Mesothelial cell of epicardium (in vitro differentiated cells): ENCODE measurements around the gene PHF21A. TPM values are rescaled to one million over a fixed set of nuclear protein-coding genes. Genes with fewer than 3 reads are reported as not detected.

Source experiments
- DNase-seq, 2 experiments: peaks; one replicate each; pipeline ENCODE4 v3.0.0; 2021; ENCODE audit warnings: low spot score in 2 of 2; ENCODE audit not compliant: unreplicated experiment in 2 of 2
- H3K27ac Mint-ChIP-seq: 2 replicates; pipeline ENCODE4 v1.8.0; 2021; ENCODE audit warnings: mixed read lengths
- H3K27me3 Mint-ChIP-seq: 2 replicates; pipeline ENCODE4 v1.8.0; 2021; ENCODE audit warnings: low read depth, mixed read lengths
- H3K36me3 Mint-ChIP-seq: 2 replicates; pipeline ENCODE4 v1.8.0; 2021; ENCODE audit warnings: mixed read lengths
- H3K4me1 Mint-ChIP-seq: 2 replicates; pipeline ENCODE4 v1.8.0; 2021; ENCODE audit warnings: mixed read lengths
- H3K4me3 Mint-ChIP-seq: 2 replicates; pipeline ENCODE4 v1.8.0; 2021; ENCODE audit warnings: mild to moderate bottlenecking, moderate library complexity, mixed read lengths
- H3K9me3 Mint-ChIP-seq: 2 replicates; pipeline ENCODE4 v1.8.0; 2021; ENCODE audit warnings: mixed read lengths
- total RNA-seq: library from RNA; stranded (reverse); gene quantifications from 3 replicates; pipeline ENCODE4 v1.2.1, GENCODE V29; 2021
- TF ChIP-seq, protein P1 (sequence below): fragments of 200-600 bp; sonication (generic); IDR thresholded peaks from one replicate; pipeline ENCODE4 v1.5.0; 2021; ENCODE audit warnings: antibody characterized with exemption; ENCODE audit not compliant: unreplicated experiment

Gene PHF21A
- total RNA-seq, 1 donor from 2014 or later = 106 TPM

DNA sequence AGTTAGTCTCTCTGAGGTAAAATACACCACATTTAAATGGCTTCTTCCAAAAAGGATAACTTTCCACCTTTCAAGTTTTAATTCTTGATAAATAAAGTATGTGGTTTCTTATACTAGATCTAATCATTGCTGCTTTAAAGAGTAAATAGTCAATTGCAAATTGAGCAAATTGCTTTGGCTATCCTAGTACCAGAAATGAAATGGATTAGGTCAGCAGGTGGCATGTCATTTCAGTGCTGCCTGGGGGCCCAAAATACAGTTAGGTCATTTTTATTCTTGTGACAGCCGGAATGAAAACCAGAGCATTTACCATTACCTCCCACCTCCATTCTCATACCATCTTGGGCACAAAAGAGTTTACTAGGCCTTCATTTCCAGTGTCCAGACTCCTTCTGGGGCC lies 70.2 kb downstream of the PHF21A start:
- peaks cover 11% of the 10 kb centered on the region for H3K36me3 Mint-ChIP-seq
- TF ChIP-seq, protein P1, sequence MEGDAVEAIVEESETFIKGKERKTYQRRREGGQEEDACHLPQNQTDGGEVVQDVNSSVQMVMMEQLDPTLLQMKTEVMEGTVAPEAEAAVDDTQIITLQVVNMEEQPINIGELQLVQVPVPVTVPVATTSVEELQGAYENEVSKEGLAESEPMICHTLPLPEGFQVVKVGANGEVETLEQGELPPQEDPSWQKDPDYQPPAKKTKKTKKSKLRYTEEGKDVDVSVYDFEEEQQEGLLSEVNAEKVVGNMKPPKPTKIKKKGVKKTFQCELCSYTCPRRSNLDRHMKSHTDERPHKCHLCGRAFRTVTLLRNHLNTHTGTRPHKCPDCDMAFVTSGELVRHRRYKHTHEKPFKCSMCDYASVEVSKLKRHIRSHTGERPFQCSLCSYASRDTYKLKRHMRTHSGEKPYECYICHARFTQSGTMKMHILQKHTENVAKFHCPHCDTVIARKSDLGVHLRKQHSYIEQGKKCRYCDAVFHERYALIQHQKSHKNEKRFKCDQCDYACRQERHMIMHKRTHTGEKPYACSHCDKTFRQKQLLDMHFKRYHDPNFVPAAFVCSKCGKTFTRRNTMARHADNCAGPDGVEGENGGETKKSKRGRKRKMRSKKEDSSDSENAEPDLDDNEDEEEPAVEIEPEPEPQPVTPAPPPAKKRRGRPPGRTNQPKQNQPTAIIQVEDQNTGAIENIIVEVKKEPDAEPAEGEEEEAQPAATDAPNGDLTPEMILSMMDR = no peak
- peaks cover 39% of the 10 kb centered on the region for H3K4me1 Mint-ChIP-seq
- peak overlapping the region; percentile 64 for H3K27ac Mint-ChIP-seq
- no peak overlapping the region for H3K4me3 Mint-ChIP-seq
- H3K27me3 Mint-ChIP-seq = no peaks in the 10 kb centered on the region
- H3K9me3 Mint-ChIP-seq = no peaks in the 10 kb centered on the region
- DNase-seq = no peak

DNA sequence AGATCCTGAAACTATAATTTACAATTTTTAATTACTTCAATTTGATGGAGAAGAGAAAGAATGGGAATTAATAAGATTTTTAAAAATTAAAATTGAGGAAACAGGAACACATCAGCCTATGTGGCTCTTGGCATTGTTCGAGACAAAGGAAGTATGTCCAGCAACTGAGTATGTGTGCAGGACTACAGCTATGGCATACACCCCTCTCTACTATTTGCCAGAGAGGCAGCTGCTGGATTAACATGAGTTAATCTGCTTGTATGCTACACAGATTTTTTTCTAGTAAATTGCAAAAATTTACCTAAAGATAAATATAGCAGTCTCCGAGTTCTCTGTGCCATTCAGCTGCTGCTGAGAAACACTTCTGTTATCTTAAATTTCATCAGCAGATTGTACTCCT lies 70.6 kb downstream of the PHF21A start:
- DNase-seq = no peak
- H3K27ac Mint-ChIP-seq = peak overlapping the region; percentile 92
- H3K27me3 Mint-ChIP-seq = no peaks in the 10 kb centered on the region
- TF ChIP-seq, protein P1 = no peak
- H3K4me1 Mint-ChIP-seq = peaks cover 41% of the 10 kb centered on the region
- peaks cover 11% of the 10 kb centered on the region for H3K36me3 Mint-ChIP-seq
- no peaks in the 10 kb centered on the region for H3K9me3 Mint-ChIP-seq
- H3K4me3 Mint-ChIP-seq = no peak overlapping the region

DNA sequence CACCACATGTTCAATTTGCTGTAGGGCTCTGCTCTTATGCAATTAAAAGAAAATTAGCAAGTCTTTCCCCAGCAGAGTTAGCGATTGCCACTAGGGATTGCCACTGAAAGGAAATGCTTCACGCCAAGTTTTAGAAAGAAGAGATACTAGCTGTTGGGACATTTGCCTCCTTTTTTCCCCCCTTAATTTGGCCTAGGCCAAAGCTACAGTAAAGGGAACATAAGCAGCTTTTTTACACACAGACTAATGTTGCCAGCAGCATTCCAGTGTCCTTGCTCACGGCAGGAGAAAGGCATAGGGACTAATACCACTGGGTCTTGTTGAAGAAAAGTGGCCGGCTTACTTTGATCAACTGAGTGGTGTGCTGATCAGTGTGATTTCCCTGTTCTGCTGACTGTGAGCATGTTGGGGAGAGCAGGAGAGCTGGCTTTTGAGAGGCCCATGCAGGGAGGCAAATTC lies 71.2 kb downstream of the PHF21A start:
- H3K9me3 Mint-ChIP-seq = no peaks in the 10 kb centered on the region
- DNase-seq = peak; percentile 20 to 58
- H3K4me3 Mint-ChIP-seq = peak overlapping the region; percentile 5
- H3K36me3 Mint-ChIP-seq = peaks cover 11% of the 10 kb centered on the region
- H3K27me3 Mint-ChIP-seq = no peaks in the 10 kb centered on the region
- peak overlapping the region; percentile 92 for H3K27ac Mint-ChIP-seq
- H3K4me1 Mint-ChIP-seq = peaks cover 41% of the 10 kb centered on the region
- TF ChIP-seq, protein P1 = no peak

GRCh38 chr11:46049325-46049897 lies 71.8 kb downstream of the PHF21A start:
- Mint-ChIP-seq H3K27me3 (no peaks in the 10 kb centered on the region), H3K4me1 (peaks cover 41% of the 10 kb centered on the region), H3K4me3 (no peak overlapping the region), H3K27ac (peak overlapping the region; percentile 92), H3K36me3 (peaks cover 11% of the 10 kb centered on the region), H3K9me3 (no peaks in the 10 kb centered on the region)
- TF ChIP-seq, protein P1 = no peak
- no peak for DNase-seq

DNA sequence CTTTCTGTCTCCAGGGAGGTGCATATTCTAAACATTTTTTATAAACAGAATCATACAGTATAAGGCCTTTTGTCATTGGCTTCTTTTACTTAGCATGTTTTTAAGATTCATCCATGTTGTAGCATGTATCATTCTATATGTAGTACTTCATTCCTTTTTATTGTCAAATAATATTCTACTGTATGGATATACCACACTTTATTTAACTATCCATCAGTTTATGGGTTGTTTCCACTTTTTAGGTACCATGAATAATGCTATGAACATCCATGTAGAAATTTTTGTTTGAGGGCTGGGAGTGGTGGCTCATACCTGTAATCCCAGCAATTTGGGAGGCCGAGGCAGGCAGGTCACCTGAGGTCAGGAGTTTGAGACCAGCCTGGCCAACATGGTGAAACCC lies 73.1 kb downstream of the PHF21A start:
- Mint-ChIP-seq H3K27ac (no peak overlapping the region), H3K27me3 (no peaks in the 10 kb centered on the region), H3K9me3 (no peaks in the 10 kb centered on the region), H3K4me1 (peaks cover 41% of the 10 kb centered on the region), H3K36me3 (peaks cover 9% of the 10 kb centered on the region), H3K4me3 (no peak overlapping the region)
- DNase-seq = no peak
- TF ChIP-seq, protein P1 = no peak

GRCh38 chr11:46047520-46047919 lies 73.7 kb downstream of the PHF21A start:
- DNase-seq = no peak
- Mint-ChIP-seq H3K27ac (no peak overlapping the region), H3K4me3 (no peak overlapping the region), H3K27me3 (no peaks in the 10 kb centered on the region), H3K9me3 (peaks cover 3% of the 10 kb centered on the region), H3K4me1 (peaks cover 38% of the 10 kb centered on the region), H3K36me3 (peaks cover 11% of the 10 kb centered on the region)
- TF ChIP-seq, protein P1 = no peak
